ENCODE measurements around the gene KIF17.

The KIF17 gene

DNA sequence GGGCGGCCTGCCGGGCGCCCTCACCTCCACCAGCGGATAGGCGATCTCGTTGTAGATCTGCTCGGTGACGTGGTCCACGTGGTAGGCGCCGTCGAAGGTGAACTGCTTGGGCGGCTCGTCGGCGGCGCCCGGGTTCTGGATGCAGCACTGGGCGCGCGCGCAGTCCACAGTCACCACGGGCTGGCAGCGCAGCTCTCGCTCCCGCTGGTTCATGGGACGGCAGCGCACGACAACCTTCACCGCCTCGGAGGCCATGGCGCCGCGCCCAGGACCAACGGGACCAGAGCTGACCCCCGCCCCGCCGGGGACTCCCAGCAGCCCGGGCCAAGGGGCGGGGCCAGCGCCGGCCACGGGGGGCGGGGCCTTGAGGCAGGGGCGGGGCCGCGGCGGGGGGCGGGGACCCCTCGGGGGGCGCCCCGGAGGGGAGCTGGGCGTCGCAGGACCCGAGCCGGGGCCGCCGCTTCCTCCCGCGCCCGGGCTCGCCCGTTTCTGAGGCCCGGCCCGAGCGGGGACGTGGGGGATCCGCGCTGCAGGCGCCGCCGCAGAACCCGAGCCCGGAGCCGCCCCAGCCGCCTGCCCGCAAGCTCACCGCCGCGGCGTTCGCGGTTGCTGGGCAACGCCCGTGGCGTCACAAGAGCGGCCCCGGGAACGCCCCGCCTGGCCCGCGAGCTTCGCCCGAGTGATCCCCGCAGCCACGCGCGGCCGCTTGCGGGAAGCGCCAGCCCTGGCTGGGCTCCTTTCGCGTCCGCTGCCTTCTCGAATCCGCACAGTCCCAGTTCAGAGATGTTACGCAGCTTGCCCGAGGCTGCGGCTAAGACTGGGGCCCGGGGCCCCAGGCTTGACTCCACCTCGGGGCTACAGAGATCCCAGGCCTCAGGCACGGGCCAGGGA, at the start of gene KIF17:
TSS of gene KIF17 (minus strand) at position 556 of the 891 bp plus-strand sequence. CDS start at position 255, 301 bp downstream.
- DNase-seq (ENCODE audit: low spot score) = peak; percentile 96

DNA sequence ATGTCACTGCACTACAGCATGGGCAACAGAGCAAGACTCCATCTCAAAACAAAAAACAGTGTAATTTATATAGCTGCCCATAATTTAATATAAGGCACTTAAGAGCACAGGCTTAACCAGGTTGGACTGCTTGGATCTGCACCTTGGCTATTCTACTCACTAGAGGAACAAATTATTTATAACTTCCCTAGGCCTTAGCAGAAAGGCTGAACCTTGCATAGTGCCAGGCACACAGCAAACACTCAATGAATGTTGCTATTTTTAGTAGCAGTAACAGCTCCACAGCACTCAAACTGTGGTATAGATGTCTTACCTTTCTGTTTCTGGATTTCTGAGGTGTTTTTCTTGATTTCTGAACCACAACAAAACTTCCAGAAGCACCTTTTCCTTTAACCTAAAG, 49.5 kb upstream of the KIF17 start:
- no peak for DNase-seq (ENCODE audit: low spot score)

DNA sequence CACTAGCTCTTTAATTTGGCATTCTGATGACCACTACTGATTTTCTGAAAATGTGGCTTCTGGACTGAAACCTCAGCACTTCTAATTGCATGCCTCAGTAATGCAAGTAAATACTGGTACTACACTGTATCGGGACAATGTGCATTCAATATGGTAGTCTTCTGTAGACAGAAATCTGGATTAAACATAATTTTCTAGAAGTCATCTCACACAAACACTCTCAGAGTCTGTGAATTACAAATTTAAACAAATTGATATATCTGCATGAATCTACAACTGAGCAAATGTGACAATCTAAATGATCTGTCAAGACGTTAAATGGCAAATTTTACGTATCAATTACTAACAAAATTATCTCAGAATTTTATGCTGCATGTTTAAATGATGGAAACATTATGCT, 45.6 kb upstream of the KIF17 start:
- DNase-seq (ENCODE audit: low spot score) = no peak

DNA sequence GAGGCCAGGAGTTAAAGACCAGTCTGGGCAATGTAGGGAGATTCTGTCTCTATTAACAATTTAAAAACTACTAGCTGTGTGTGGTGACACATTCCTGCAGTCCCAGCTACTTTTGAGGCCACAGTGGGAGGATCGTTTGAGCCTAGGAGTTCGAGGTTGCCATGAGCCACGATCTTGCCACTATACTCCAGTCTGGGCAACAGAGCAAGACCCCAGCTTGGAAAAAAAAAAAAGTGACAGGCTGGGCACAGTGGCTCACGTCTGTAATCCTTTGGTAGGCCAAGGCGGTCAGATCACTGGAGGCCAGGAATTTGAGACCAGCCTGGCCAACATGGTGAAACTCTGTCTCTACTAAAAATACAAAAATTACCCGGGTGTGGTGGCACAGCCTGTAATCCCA, 42.5 kb upstream of the KIF17 start:
- DNase-seq (ENCODE audit: low spot score) = no peak

DNA sequence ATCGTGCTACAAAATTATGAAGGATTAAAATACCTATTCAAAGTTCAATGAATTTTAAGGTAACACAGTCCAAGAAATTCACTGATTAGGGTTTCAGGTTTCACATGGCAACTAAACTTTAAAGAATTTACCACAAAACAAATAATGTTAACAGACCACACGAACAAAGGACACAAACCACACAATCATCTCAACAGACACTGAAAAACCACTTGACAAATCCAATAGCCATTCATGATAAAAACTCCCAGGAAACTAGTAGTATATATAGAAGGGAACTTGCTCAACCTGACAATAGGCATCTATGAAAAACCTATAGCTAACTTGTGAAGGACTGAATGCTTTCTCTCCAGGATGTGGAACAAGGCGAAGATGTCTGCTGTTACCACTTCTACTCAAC, 35.8 kb upstream of the KIF17 start:
- no peak for DNase-seq (ENCODE audit: low spot score)

DNA sequence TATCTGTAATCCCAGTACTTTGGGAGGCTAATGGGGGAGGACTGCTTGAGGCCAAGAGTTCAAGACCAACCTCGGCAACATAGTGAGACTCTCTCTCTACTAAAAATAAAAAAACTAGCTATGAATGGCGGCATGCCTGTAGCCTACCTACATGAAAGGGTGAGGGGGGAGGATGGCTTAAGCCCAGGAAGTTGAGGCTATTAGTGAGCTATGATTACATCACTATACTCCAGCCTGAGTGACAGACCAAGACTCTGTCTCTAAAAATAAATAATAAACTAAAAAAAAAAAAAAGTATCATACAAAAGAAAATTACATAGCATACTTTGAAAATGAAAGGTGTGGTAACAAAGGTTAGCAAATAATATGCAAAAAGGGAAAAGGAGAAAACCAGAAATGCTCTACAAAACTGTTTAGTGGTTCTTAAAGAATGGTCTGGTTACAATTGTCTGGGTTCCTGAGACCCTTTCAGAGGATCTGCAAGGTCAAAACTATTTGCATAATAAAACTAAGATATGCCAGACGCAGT, 33.7 kb upstream of the KIF17 start:
- DNase-seq (ENCODE audit: low spot score) = no peak

DNA sequence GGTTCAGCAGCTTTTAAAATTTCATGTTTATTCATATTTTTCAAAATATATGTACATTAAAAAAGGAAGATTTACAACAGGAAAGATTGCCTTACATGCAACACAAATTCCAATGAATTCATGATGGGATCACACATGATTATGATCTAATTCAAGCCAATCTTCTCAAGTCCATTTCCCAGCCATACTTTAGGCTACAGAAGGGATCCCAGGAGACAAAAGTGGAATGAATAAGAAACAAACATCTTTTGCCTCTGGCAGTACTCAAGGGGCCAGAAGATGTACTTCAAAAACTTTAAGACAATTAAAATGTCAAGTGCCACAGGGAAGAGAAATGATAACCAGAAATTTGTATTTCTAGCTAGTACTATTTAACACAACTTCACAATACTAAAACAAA, 24.9 kb upstream of the KIF17 start:
- peak; percentile 14 for DNase-seq (ENCODE audit: low spot score)

DNA sequence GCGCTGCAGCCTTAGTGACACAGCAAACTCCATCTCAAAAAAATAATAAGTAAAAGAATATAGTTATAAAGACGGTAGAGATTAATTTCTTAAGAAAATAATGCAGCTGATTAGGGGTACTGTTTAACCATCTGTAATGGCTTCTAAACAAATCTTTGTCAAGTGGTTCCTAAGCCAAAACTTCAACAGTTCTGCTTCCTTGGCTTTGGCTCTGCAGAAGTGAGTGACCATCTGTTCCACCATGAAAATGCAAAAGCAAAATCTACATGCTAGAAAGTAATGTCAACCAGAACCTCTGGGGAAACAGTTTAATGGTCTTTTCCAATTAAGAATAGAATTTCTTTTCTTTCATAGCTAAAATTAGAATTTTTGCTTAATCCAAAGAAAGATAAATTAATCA, 23.0 kb upstream of the KIF17 start:
- DNase-seq (ENCODE audit: low spot score) = no peak

DNA sequence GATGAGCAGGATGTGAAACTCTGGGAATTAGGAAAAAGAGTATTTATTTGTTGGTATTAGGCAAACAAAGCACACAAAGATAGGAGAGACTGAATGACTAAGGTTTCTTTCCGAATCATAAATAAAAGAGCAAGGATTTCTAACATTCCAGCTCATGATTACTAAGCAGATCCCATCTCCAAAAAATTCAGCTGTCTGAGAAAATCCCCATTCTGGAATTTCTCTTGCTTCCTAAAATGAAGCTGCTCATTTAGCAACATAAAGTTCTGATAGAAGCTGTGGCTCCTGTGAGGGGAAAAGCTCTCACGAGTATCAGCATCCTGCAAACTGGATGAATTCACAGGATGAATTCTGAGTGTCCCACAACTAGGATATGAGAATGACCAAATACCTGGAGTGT, 21.4 kb upstream of the KIF17 start:
- peak; percentile 74 for DNase-seq (ENCODE audit: low spot score)

DNA sequence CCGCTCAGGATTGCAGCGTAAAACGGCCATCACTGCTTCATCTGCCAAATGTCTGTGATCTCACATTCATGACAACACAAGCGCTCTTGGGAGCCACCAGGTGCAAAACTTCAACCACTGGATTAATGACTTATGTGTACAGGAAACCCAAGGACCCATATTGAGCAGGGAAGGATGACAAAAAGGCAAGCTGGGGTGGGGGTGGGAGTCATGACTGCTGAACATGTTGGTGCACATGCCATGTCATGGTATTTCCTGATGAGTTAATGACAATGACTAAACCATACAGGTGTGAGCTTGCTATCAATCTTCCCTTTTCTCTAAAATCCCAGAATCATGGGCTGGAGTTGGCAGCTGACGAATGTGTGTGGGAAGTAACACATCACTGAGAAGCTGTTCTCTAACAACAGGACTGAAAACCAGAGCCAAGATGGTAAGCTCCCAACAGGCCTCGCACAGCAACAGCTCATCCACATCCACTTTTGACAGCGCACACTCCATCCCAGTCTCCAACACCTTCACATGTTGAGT, 17.8 kb upstream of the KIF17 start:
- peak; percentile 3 for DNase-seq (ENCODE audit: low spot score)

DNA sequence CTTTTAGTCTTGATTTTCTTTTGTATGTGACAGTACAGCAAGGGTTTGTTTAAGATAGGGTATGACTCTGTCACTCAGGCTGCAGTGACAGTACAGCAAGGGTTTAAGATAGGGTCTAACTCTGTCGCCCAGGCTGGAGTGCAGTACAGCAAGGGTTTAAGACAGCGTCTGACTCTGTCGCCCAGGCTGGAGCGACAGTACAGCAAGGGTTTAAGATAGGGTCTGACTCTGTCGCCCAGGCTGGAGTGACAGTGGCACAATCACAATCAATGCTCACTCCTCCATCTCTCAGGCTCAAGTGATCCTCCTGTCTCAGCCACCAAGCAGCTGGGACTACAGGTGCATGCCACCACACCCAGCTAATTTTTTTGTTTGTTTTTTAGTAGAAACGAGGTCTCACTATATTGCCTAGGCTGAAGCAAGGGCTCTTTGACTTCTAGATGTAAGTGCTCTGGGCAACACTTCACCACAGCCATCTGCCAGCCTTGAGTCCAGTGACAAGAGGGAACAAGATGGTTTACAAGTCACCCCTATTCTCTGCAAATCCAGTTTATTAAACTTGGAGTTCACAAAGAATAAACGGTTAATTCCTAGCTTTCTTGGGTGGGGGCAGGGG, 15.7 kb upstream of the KIF17 start:
- peak; percentile 6 for DNase-seq (ENCODE audit: low spot score)

DNA sequence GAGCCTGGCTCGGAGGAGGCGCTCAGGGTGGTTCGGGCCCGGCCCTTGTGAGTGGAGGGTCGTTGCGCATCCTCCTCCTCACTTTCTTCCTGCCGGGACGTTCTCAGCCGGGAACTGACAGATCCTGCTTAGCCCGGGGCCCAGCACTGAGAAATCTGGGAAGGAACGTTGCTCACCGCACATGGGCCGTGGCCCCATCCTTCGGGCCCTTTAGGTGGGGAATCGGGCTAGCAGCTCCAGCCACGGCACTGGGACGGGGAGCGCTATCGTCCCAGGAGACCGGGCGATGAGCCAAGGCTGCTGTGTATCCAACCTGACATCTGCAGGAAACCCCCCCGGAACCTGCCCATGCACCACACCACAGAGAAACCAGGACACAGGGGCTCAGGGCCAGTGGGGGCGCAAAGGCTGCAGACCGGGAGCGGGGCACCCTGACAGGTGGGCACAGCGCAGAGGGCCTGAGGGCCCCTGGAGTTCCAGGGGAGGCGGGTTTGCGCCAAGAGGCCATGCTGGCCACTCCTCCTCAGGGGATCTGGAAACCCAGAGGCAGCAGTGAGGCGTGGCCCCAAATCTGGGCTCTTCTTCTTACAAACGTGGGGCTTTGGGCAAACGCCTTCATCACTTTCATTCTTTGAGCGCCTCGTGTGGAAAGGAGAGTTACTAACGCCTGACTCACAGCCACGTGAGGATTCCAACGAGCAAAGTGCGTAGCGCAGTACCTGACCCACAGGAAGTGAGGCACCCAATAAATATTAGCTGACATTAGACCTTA, 15.0 kb upstream of the KIF17 start, which contains the start of gene SH2D5:
TSS of gene SH2D5 (minus strand) at position 116 of the 772 bp plus-strand sequence. CDS start 4,659 bp downstream, outside the sequence.
- DNase-seq (ENCODE audit: low spot score) = peak; percentile 91

DNA sequence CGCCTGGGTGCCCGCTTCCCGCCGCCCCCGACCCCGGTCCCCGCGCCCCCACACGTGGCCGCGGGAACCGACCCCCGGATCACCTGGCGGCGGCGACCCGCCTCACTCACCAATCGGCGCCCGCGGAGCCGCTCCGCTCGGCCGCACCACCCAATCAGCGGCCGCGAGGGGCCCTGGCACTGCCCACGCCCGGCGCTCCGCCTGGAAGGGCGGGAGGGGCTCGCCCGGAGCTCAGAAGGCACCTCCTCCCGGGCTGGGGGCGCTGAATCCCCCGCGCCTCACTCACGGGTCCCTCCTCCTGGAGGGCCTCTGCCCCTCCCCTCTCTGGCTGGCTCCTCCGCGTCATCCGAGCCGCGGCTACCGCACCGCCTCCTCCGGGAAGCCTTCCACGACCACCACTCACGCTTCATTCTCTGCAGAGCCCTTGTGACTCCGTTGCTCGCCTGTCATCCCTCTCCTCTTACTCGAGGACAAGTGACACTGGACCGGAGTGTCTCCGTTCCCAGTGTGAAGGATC, 14.3 kb upstream of the KIF17 start:
- DNase-seq (ENCODE audit: low spot score) = peak; percentile 91

DNA sequence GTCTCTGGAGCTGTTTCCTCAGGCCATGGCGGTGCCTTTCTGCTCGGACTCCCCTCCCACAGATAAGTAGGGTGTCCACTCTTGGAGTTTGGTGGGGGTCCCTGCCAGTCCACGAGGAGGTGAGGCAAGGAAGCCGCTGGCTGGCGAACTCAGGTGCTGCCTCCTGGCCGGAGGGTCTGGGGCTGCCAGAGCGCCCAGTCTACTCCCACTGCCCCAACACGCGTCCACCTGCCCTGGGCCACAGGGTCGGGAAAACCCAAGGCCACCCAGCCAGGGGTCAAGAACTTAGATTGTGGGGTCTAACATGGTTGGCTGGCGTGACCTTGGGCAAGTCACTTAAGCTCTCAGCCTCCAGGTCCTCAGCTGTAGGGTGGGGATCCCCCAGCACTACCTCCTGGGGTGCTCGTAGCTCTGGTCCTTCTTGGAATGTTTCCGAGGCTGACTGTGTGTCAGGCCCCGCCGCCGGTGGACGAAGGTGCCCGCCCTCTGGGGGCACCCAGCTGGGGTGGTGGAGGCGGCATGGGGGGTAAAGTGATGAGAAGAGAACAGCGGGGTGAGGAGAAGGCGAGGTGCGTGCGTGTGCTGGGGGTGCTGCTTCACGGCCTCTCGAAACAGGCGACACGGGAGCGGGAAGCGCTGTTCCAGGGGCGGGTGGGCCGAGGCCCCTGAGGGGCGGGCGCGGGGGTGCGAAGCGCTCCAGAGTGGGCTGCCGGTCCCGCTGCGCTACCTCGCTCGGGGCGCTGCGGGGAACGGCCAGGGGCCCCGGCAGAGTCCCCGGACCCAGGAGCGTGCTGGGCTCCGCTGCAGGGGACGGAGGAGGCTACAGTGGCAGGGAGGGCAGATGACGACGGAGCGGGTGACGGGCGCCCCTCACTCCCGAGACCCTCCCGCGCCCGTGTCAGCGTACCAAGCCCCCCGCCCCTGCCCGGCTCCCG, 13.5 kb upstream of the KIF17 start:
- DNase-seq (ENCODE audit: low spot score) = no peak

DNA sequence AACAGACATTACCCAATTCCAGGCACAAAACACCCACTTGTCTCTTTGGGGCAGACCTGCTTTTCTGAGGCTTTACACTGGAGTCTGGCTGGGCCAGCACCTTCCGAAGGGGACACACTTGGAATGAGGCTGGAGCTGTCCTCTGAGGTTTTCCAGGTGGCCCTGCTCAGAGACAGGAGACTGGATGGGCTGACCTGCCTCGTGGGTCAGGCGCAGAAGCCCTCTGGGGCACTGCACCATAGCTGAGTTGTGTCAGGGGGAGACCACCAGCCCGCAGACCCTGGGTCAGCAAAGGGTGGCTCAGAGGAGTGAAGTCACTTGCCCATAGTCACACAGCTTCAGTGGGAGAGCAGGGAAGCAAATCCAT, 12.9 kb upstream of the KIF17 start:
- DNase-seq (ENCODE audit: low spot score) = no peak

DNA sequence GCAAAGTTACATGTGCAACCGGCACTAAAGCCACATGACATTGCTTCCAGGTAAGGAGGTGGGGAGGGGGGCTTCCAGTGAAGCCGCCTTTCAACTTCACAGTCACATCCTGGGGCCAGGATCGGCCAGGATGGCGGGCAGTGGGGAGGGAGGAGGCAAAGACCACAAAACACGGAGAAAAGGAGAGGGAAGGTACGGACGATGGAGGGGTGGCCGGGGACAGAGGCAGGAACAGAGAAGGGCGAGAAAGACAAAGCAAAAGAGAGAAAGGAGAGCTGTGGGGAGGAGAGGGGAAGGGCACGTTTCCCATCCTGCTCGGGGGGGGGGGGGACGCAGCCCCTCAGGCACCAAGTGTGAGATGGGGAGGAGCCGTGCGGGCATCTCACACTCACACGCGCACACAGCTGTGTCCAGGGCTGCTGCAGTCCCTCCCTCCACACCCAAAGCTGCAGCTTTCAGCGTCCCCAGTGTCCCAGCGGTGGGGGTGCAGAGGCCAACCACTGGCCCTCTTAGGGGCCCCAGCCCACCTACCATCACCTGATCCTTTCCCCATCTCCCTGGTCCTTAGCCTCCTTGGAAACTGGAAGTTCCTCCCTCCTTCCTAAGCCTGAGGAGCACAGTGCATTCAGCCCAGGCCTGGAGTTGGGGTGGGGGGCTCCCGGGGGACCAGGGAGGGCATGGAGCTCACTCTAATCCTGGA, 12.3 kb upstream of the KIF17 start:
- no peak for DNase-seq (ENCODE audit: low spot score)

DNA sequence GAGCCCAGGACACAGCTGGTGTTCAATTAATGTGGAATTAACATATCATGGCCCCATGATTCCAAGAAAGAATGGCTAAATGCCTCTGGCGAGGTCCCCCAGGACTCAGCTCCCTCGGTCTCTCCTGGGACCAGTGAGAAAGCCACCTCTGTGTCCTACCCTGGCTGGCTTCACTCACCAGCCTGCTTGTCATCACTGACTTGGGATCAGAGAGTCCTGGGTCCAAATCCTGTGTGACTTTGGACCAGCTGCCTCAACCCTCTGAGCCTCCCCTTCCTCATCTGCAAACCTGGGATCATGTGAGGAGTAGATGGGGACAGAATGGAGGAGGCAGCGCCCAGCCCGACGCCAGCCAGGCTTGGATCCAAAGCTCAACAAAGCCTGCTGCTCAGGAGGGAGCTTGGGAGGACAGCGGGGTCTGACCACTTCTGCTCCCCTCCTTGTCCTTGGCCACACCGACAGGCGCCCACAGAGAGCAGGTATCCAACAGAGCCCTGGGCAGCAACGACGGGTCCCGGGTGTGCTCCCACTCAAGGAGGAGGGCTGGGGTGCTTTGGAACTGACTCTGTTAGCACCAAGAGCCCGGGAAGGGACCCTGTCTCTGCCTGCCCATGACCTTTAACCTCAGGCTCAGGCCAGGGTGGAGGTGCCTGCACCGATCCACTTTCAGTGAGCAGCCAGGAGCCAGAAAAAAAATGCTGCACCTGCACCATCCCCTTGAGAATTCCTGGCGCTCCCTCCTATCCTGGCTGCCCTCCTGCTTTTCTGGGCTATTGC, 11.5 kb upstream of the KIF17 start:
- DNase-seq (ENCODE audit: low spot score) = no peak

DNA sequence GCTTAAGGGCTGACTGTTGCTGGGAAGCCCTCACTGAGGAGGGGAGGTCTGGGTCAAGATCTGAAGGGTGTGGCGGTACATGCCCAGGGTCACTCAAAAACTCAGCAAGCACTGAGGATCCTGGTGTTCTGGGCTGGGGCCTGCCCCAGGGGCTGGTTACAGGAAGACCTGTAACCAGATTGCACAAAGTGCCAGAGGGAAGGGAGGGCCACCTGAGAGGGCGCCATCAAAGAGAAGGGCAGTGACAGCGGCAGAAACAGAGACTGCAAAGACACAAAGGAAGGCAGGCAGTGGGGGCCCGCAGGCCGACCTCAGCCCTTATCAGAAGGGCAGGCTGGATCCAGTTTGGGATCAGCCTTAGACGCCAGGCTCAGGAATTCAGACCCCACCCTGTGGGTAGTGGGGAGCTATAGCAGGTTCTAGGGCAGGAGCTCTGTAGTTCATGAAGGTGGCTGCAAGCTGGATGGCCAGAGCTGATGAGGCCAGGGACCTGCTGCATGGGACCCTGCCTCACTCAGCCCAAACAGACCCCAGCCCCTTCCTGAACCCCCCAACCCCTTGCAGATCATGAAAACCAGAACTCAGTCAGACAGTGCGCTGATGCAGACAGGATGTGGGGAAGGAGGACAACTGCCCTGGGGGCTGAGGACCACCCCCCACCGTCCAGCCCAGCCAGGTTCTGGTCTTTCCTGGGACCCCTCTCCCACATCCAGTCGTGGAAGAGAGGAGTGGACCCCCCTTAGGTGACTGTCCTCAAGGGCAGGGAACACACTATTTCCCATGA, 10.8 kb upstream of the KIF17 start:
- no peak for DNase-seq (ENCODE audit: low spot score)
